ENCODE data around the gene CDK9.
A peak's percentile ranks its signal among the peaks of the same experiment; 100 is the strongest.

The CDK9 gene

DNA sequence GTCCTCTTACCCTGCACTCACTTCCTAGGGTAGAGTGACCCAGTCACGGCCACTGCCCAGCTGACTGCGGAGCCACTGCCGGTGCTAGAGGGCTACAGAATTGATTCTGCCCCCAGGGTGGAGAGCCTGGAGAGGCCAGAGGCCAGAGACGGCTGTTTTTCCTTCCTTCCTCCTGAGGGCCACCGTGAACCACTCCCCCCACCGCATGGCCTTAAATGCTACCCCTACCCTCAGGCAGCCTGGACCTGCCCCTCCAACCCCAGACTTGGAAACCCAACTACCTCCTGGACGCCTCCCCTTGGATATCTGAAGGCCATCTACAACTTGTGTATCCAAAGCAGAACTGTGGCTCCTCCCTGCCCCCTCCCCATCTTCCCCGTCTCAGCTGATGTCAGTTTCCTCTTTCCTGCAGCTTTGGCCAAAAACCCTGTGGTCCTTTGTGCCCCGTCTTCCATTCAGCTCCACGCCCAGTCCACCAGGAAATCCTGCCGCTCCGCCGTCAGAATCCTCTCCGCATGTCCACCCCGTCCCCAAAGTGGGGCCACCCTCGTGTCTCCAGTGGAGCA lies 23.6 kb upstream of the CDK9 start:
- no peak for DNase-seq

DNA sequence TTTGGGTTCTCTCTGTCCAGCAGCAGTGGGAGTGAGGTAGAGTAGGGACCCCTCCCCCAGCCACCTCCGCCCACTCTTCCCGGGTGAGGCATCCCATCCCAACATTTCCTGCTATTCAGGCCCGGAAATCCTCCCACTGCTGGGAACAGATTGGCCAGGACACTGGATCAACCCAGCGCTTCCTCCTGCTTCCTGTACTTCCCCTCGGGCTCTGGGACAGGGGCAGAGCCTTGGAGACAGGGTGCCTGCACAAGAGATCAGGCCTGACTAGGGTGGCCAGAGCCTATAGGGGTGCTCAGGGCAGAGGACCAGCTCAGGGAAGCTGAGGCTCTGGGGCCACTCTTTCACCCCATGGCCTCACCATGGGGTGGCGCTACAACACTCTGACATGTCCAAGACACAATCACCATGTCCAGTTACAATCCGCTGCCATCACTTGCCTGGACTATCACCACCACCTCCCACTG lies 21.9 kb upstream of the CDK9 start:
- no peak for DNase-seq

DNA sequence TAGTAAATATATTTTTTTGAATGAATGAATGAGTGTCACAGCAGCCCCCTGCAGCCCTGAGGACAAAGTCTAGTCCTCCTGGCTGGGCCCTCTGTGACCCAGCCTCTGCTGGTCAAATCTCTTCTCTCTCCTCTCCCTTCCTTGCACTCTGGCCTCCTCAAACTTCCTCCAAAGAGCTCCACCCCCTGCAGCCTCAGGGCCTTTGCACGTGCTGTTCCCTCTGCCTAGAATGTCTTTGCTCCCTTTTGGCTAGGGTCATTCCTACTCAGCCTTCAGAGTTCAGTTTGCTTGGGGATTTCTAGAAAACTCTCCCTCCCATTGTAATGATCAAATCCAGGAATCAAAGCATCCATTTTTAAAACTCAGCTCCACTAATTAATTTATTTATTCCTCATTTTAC lies 20.4 kb upstream of the CDK9 start:
- no peak for DNase-seq

DNA sequence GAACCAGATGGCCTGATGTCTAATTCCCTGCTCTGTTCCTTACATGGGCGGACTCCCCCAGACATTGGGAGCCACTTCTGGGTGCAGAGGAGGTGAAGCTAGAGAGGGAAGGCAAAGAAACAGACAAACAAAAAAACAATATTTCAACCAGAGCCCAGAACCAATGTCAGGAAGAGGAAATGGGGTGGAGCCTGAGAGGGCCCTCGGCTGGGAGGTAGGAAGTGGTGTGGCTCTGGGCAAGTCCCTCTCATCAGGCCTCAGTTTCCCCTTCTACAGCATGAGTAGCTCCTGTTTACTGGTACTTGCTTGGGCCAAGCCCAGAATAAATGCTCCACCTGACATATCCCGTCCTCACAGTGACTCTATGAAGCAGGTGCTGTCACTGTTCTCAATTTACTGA lies 18.4 kb upstream of the CDK9 start:
- no peak for DNase-seq

DNA sequence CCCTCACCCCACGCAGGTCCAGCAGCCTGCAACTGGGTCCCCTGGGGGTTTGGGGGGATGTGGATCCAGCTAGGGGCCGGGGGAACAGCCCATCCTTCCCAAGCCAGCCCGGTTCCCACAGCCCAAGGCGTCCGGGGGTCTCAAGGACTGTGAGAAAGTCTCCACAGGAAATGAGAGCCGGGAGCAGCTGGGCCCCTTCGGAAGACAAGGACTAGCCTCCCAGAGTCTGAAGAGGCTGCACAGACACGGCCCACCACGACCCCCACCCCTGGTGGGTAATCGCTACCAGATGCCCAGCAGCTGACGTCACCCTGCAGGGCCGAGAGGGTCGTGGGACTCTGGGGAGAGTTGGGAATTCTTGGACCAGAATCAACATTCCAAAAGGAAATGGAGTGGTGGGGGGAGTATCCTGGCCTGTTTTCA lies 17.9 kb upstream of the CDK9 start:
- DNase-seq: no peak

DNA sequence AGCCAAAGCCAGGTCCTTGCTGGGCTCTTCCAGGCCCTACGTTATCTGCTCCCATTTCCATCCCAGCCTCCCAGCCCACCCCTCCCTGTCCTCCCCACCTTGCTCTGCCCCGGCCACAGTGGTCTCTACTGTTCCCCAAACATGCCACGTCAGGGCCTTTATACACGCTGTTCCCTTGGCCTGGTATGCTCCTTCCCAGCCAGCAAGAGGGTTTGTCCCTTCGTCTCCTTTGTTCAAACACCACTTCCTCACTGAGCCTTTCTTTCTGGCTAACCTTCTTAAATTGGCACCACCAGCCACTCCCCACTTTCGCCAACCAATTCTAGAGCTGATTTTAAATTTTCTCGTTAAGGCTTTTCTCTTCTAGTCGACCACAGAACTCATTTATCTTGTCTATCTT lies 17.1 kb upstream of the CDK9 start:
- no peak for DNase-seq

DNA sequence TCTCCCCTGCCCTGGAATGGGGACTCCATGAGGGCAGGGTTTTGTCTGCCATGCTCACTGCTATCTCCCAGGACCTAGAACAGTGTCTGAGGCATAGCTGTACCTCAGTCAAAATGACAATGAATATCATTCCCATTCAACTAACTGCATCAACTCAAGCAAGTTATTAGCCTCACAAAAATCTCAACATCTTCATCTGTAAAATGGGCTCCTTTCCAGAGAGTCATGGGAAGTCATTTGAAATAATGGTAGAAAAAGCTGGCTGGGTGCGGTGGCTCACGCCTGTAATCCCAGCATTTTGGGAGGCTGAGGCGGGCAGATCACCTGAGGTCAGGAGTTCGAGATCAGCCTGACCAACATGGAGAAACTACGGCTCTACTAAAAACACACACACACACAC lies 16.7 kb upstream of the CDK9 start:
- no peak for DNase-seq

DNA sequence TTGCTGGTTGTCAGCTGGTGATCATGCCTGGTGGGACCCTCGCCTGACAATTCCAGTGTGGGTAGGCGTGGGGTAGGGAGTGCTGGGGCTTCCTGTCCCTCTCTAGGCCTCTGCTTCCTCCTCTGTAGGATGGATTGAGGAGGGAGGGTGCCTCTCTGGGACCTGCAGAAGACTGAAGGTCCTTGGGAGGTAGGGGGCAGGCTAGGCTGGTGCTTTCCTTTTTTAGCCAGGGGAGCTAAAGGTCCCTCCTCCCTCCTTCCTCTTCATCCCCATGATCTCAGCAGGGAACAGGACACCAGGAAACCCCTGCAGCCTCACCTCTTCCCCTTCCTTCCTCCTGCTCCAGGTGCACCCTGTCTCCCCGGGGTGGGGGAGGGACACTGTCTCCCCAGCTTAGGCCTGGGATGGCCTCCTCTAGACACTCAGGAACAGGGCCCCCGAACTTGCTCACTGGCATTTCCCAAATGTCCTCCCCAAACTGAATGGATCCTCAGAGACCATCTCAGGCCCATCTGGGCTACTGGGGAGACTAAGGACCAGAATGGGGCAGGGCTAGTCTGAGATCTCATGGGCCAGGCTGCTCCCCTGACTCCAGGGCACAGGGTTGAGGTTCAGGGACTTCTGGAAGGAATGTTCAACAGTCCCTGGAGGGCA lies 15.8 kb upstream of the CDK9 start:
- no peak for DNase-seq

DNA sequence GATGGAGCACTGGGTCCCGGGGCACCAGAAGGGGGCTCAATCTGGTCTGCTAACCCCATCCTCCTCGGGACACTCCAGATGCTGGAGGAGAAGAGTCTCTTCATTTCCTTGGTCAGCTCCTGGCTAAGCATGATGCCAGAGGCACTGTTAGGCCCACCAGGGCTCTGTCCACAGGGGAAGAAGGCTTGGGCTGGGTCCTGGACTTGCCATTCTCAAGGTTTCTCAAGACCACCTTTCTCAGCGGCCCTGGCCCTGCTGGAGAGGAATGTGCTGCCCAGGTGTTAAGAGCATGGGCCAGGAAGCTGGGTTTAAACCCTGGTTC lies 15.3 kb upstream of the CDK9 start:
- DNase-seq: no peak

DNA sequence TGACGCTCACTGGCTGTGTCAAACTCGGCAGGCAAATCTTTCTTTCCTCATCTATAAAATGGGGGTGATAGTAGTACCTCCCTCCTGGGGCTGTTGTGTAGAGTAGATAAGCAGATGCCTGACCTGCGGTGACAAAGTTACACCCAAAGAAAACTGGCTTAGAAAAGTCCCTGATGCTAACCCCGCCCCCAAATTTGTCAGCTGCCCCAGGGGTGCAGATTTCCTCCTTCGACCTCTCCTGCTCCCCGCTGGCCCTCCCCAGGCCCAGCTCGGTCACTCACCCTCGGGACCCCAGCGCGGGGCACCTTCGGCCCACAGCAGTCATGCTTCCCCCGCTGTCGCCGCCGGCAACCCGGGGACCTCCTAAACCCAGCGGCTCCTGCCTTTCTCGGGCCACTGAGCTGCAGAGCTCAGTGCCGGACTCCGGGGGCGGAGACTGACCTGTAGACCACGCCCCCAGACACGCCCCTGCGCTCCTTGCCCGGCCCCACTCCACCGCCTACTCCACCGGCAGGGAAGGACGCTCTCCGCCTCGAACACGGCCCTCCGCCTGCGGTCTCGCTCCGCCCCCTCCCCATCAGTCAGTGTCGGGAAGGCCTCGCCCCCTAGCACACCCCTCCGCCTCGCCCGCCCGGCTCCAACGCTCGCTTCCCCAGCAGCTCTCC lies 14.8 kb upstream of the CDK9 start:
- peak; percentile 99 for DNase-seq

DNA sequence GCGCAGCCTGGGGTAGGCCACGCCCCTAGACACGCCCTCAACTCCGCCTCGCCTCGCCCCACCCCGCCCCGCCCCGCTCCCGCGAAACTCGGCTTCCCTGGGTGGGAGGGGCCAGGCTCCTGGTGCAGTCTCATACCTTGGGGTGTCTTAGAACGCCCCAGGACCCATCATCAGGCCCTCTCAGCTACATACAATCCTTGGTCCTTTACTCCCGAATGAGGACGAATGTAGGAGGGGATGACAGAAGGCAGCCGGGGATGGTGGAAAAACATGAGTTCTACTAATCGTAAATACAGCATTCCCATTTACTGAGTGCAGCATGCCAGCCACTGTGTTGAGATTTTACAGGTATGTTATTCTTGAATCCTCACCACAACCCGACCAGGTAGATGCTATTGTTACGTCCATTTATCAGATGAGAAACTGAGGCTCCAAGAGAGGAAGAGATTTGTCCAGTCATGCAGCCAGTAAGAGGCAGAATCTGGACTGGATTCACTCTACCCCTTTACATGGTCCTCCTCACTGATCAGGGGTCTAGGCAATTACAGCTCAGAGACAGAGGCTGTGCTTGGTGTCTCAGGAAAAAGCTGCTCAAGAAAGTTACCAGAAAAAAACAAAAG lies 14.2 kb upstream of the CDK9 start:
- DNase-seq: no peak

DNA sequence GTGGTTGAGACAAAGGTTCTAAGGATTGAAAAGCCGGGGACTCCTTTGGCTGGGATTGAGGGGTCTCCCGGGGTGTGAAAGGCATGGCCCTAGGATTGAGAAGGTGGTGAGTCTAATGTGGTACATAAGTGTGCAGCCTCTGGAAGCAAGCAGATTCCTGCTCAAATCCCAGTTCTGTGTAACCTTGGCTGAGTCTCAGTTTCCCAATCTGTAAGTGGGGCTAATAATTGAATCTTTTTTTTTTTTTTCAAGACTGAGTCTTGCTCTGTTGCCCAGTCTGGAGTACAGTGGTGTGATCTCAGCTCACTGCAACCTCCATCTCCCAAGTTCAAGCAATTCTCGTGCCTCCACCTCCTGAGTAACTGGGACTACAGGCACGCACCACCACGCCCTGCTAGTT lies 13.2 kb upstream of the CDK9 start:
- DNase-seq: no peak

DNA sequence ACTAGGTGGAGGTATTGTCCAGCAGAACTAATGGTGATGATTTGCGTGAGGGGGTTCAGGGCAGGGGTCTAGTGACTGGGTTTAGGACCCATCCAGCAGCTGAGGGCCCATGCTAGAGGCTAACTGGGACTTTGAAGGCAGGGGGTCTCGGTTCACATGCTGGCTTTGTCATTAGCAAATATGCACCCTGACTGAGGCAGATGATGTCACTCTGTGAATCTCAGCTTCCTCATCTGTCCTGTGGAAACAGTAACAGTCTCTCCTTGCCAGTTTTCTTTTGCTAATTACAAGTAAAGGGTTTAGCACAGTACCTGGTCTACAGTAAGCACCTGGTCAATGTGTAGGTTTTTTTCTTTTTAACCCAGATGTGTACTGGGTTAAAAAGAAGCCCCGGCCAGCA lies 12.6 kb upstream of the CDK9 start:
- no peak for DNase-seq

DNA sequence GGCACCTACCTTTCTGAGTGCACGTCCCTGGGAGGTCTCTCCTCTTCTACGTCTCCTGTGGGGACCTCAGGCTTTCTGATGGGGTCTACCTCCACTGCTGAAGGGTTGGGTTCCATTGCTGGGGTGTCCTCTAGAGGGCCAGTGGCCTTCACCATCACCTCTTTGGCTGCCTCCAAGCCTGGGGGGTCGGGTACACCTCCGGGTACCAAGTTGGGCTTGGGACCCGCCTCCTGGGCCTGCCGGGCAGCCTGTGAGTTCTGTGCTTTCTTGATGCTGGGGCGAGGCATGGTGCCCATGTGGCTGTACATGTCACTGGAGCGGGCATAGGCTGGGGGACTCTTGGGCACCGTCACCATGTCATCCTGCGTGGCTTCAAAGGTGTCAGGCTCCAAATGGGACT lies 11.9 kb upstream of the CDK9 start:
- no peak for DNase-seq

DNA sequence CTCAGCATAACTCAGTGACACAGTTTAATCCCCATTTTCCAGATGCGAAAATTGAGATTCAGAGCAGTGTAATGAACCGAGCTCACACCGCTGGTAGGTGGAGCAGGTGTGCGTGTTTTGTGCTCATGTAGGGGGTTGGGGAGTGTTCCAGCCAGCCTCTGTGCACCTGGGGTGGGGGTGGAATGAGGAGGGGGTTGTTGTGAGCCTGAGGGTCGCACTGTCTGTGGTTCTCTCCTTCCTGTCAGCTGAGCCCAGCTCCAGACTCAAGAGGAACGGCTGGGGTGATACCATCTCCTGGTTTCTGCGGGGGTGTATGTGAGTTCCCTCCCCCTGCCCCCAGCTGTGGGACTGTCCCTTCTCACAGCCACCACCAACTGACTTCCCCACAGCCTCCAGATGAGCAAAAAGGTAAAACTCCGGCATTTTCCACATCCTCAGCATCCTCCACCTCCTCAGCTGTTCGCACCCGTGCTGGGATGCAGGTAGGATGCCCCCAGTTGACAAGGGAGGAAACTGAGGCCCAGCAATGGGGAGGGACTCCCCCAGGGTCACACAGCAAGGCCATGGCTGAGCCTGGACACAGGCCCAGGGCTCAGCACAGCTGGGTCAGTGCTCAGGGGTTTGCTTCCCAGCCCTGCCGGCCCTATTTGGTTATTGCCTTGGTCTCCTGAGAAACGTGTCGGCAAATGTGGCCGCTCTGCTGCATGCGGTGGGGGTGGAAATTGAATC lies 9.5 kb upstream of the CDK9 start:
- peak; percentile 89 for DNase-seq

DNA sequence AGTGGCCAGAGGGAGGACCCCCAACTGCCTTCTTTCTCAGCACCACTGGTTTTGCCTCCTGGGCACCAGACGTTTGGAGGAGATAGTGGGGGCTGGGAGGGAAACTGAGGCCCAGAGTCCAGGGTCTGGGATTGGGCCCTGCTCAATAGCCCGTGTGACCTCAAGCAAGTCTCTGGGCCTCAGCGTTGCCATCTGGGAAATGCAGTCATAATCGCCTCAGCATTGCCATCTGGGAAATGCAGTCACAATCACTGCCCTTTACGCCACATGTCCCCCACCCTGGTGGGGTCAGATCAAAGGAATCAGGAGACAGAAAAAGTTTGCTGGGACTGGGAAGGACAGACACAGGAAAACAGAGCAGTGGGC lies 8.9 kb upstream of the CDK9 start:
- DNase-seq: peak; percentile 54

DNA sequence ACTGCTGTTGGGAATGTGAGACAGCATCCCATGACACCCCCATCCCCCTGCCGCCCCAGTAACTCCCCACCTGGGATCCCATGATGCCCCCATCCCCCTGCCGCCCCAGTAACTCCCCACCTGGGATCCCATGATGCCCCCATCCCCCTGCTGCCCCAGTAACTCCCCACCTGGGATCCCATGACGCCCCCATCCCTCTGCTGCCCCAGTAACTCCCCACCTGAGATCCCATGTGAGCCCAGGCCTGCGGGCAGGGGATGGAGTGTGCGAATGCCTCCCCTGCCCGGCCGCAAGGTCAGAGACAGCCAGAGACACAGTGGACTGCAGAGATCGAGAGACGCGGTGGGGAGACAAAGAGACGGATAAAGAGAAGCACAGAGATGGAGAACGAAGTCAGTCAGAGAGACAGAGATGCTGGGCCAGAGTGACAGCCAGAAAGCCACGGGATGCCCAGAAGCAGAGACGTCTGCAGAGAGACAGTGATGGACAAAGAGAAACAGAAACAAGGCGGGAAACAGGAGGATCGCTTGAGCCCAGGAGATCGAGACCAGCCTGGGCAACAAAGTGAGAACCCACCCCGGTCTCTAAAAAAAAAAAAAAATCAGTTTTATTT lies 8.4 kb upstream of the CDK9 start:
- no peak for DNase-seq

DNA sequence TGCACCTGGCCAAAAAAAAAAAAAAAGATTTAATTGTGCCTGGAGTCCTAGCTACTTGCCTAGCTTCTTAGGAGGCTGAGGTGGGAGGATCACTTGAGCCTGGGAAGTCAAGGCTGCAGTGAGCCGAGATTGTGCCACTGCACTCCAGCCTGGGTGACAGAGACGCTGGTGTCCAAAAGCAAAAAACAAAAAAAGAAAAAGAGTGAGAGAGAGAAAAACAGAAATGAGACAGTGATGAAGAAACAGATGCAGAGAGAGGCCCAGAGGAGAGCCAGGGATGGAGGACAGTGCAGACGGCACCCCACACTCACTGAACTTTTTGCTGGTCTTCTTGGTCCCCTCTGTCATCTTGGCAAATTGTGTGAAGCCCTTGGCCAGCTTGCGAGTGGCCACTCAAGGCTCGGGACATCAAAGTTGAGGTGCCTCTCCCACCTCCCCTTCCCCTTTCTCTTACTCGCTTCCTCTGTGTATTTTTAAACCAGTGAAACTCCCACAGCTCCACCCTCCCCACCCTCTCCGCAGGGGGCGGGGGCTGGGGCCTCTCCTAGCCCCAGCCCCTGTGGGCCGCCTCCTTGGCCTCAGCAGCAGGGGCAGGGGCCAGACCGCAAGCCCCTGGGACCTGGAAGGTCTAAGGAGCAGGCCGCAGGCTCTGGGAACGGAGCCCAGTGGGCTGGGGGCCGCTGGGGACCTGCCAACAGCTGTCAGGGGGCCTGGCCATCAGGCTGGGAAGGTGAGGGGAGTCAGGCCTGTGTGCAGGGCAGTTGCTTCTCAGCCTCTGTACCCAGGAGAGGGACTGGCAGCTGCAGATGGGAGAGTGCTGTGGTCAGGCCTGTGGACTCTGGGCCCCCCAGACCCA lies 7.3 kb upstream of the CDK9 start, which contains the start of gene SH2D3C:
SH2D3C (minus strand) TSS at position 387 of the 856 bp plus-strand sequence; CDS start at position 348, 39 bp downstream.
- peak; percentile 67 for DNase-seq

DNA sequence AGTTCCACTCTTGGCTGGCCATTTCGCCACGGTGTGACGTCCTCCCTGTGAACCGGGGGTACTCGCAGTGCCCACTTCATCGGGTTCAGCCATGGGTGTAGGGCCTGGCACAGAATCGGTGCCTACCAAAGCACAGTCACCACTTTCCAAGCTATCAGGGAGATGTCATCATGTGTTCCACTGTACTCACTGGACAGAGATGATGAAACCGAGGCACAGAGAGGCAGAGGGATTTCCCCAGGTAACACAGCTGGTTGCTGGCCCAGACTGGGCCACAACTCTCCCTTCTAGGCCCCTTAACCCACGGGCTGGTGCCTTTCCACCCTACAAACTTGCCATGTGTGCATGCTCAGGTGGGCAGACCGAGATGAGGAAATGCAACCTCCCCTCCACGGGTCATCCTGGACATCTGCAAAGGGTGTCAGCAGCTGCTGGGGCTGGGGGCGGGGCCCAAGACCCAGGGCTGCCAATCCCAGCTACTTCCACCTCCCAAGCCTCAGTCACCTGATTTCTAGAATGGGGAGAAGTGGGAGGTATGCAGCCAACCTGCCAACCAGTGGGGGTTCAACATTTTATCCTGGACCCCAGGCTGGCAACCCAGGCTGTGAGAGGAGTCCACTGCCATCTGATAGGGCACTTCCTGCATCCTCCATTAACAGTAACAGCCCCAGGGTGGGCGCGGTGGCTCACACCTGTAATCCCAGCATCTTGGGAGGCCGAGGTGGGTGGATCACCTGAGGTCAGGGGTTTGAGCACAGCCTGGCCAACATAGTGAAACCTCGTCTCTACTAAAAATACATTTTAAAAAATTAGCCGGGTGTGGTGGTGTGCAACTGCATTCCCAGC lies 6.5 kb upstream of the CDK9 start:
- peak; percentile 84 for DNase-seq

DNA sequence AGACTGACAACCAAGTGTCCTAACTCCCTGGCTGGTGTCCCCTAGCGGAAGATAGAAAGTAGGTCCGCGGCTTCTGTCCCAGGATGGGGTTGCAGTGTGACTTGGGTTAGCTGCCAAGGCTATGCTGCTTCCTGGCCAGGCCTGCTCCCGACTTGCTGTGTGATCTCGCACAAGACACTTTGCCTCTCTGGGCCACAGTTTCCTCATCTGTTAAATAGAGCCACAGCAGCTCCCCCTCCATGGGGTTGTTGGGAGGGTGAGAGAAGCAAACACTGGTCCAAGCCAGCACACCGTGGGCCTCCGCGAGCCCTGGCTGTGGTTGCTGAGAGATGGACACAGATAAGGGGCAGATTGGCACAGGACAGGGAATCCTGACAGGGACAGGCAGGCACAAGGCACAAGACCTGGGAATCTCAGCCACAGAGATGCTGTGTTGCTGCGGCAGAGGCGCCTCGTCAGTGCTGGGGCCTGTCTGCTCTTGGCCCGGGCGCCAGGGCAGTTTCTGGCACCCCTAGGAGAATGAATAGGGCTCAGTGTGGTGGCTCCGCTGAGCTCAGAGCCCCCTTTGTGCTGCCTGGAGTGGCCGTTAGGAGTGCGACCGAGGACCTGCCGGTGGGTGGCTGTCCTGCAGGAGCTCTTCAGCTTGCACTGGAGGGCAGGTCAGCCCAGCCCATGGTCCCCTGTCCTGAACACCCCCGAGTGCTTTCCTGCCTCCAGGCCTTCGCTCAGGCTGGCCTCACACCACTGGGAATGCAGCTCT lies 5.5 kb upstream of the CDK9 start:
- no peak for DNase-seq

All from activated CD4-positive, alpha-beta T cell treated with anti-CD3 and anti-CD28 coated beads, Interleukin-2, amount 50 U/mL, for 16 hours (primary cell).